PC-9 (cell line): ENCODE results near the gene LRSAM1. TPM values are rescaled to one million over a fixed set of nuclear protein-coding genes. Genes with fewer than 3 reads are reported as not detected.

Experiments used
- Bru-seq: library from RNA; stranded (reverse); fragments of 400-500 nt; gene quantifications from one replicate; lab custom pipeline; 2021; lab: Mats Ljungman, UMichigan
- BruChase-seq, 2 experiments: library from RNA; stranded (reverse); fragments of 400-500 nt; gene quantifications; one replicate each; lab custom pipeline; 2021; lab: Mats Ljungman, UMichigan
- BruUV-seq: library from RNA; stranded (reverse); fragments of 400-500 nt; replicated peaks from 2 replicates; lab custom pipeline; 2021; lab: Mats Ljungman, UMichigan
- CTCF ChIA-PET: fragments of 300-600 bp; sonication (Branson Sonifier 250); formaldehyde crosslinking; loops from one replicate; lab custom pipeline; 2022; ENCODE audit warnings: antibody characterized with exemption; lab: Charles Lee
- POLR2A ChIA-PET: fragments of 300-600 bp; sonication (Branson Sonifier 250); formaldehyde crosslinking; loops from one replicate; lab custom pipeline; 2022; ENCODE audit warnings: antibody characterized with exemption; ENCODE audit not compliant: unreplicated experiment; lab: Charles Lee
- DNase-seq, 2 experiments: peaks; one replicate each; pipeline versions ENCODE4 v3.0.0 to v3.0.0-alpha.2; 2015 to 2022; ENCODE audit warnings: mixed read lengths in 1 of 2
- H2AFZ ChIP-seq: fragments of 200-600 bp; sonication (generic); 2 replicates; pipeline ENCODE4 v1.8.1; 2017; ENCODE audit warnings: antibody characterized with exemption
- H3F3A ChIP-seq: fragments of 200-600 bp; sonication (generic); 2 replicates; pipeline ENCODE4 v1.8.1; 2017; ENCODE audit warnings: antibody characterized with exemption, mild to moderate bottlenecking, low read depth; ENCODE audit not compliant: insufficient read depth
- H3K27ac ChIP-seq: fragments of 200-600 bp; sonication (generic); 2 replicates; pipeline ENCODE4 v1.6.1; 2016; ENCODE audit warnings: mixed run types
- H3K27me3 ChIP-seq: fragments of 200-600 bp; sonication (generic); 2 replicates; pipeline ENCODE4 v1.6.1; 2016; ENCODE audit warnings: low read depth, mixed run types; ENCODE audit not compliant: insufficient read depth
- H3K36me3 ChIP-seq: fragments of 200-600 bp; sonication (generic); 2 replicates; pipeline ENCODE4 v1.6.1; 2016; ENCODE audit warnings: low read depth, mixed run types
- H3K4me1 ChIP-seq: fragments of 200-600 bp; sonication (generic); replicated peaks from 2 replicates; pipeline ENCODE4 v1.6.1; 2016; ENCODE audit warnings: mixed run types; ENCODE audit not compliant: insufficient read depth
- H3K4me2 ChIP-seq: fragments of 200-600 bp; sonication (generic); 2 replicates; pipeline ENCODE4 v1.6.1; 2017; ENCODE audit warnings: mixed run types
- H3K4me3 ChIP-seq: fragments of 200-600 bp; sonication (generic); 2 replicates; pipeline ENCODE4 v1.6.1; 2016; ENCODE audit warnings: mixed run types
- H3K79me2 ChIP-seq: fragments of 200-600 bp; sonication (generic); 2 replicates; pipeline ENCODE4 v1.6.1; 2017; ENCODE audit warnings: low read depth, mixed run types
- H3K9me2 ChIP-seq: fragments of 200-600 bp; sonication (generic); 2 replicates; pipeline ENCODE4 v1.8.1; 2017; ENCODE audit warnings: mild to moderate bottlenecking; ENCODE audit not compliant: insufficient read depth
- H3K9me3 ChIP-seq: fragments of 200-600 bp; sonication (generic); 2 replicates; pipeline ENCODE4 v1.8.1; 2016; ENCODE audit warnings: low read depth; ENCODE audit not compliant: insufficient read depth
- H4K20me1 ChIP-seq: fragments of 200-600 bp; sonication (generic); 2 replicates; pipeline ENCODE4 v1.8.1; 2017; ENCODE audit not compliant: insufficient read depth
- CTCF ChIP-seq: fragments of 200-600 bp; sonication (generic); conservative IDR thresholded peaks from 2 replicates; pipeline ENCODE4 v1.6.1; 2017; ENCODE audit warnings: mixed run types, antibody characterized with exemption, mild to moderate bottlenecking, moderate library complexity
- EZH2 ChIP-seq: fragments of 200-600 bp; sonication (generic); IDR thresholded peaks from 2 replicates; pipeline ENCODE4 v1.8.0; 2017; ENCODE audit warnings: antibody characterized with exemption, low read depth
- intact Hi-C: fragments of 100-400 bp; cut with micrococcal nuclease; formaldehyde crosslinking; loops from one replicate; pipeline ENCODE4 v1.10.0; 2022; ENCODE audit not compliant: unreplicated experiment
- long read RNA-seq: library from polyadenylated mRNA; stranded (forward); transcript quantifications from one replicate; pipeline ENCODE4 v2.0.0, GENCODE V29; 2022
- total RNA-seq: library from RNA; stranded (reverse); gene quantifications from 2 replicates; pipeline ENCODE4 v1.2.3, GENCODE V29; 2021

Gene LRSAM1
- total RNA-seq (44.0 and 63.9 TPM in 2 replicates), Bru-seq, nascent RNA (percentile 69 among the genes with signal in this experiment), BruChase-seq, experiment 1, labeled RNA remaining after a 2-hour chase (percentile 76 among the genes with signal in this experiment), BruChase-seq, experiment 2, labeled RNA remaining after a 6-hour chase (percentile 74 among the genes with signal in this experiment)
- long read RNA-seq, transcript LRSAM1-201 (26 exons, 3,146 nt), result major isoform, 39 of 107 reads
- long read RNA-seq, transcript LRSAM1-202 (25 exons, 3,376 nt), result minor isoform, 25 of 107 reads
- long read RNA-seq, partial matches to known transcripts, result 15 of 107 reads
- long read RNA-seq, other reads (novel, unspliced or antisense), result 28 of 107 reads

- no peak for TF ChIP-seq CTCF
- TF ChIP-seq EZH2, result no peak
- Histone ChIP-seq H3K9me3 (no peaks in the 10 kb centered on the region), H3K4me1 (peaks cover 23% of the 10 kb centered on the region), H2AFZ (peak within 1 kb of the TSS; percentile 88), H3K36me3 (peaks cover 49% of the 10 kb centered on the region), H3K4me3 (peak within 1 kb of the TSS; percentile 99), H4K20me1 (peaks cover 44% of the 10 kb centered on the region), H3F3A (peaks cover 51% of the 10 kb centered on the region), H3K27ac (peak within 1 kb of the TSS; percentile 95), H3K9me2 (no peaks in the 10 kb centered on the region), H3K4me2 (peak within 1 kb of the TSS; percentile 98), H3K27me3 (no peaks in the 10 kb centered on the region), H3K79me2 (peaks cover 46% of the 10 kb centered on the region)
- POLR2A ChIA-PET, result interaction anchor here (0.6 to 1.2 kb wide), 6 partner anchors 27 to 1884 kb away, joined by 3 read pairs; partner anchors contain the start of genes SLC2A8 and ZNF79
- CTCF ChIA-PET, result interaction anchor here (0.7 to 1.5 kb wide), 2 partner anchors 284 to 350 kb away, joined by 3 read pairs; partner anchors contain the start of gene TOR2A
- intact Hi-C loops, result loop anchor here (2.0 to 10.0 kb wide), 3 partner anchors 26 to 506 kb away; partner anchors contain the start of gene ZNF79
- BruUV-seq, result no TSS peak
- peak; percentile 78 to 97 for DNase-seq
Observed at GRCh38 chr9:127450830-127451607, at the start of gene LRSAM1, which contains the start of gene RPL12. Gene LRSAM1, plus strand, starts transcription at chr9:127451510. Its CDS starts 3,018 bp downstream, at chr9:127454528. Gene RPL12, minus strand, starts transcription at chr9:127451406. Its CDS starts 89 bp downstream, at chr9:127451317.

DNA sequence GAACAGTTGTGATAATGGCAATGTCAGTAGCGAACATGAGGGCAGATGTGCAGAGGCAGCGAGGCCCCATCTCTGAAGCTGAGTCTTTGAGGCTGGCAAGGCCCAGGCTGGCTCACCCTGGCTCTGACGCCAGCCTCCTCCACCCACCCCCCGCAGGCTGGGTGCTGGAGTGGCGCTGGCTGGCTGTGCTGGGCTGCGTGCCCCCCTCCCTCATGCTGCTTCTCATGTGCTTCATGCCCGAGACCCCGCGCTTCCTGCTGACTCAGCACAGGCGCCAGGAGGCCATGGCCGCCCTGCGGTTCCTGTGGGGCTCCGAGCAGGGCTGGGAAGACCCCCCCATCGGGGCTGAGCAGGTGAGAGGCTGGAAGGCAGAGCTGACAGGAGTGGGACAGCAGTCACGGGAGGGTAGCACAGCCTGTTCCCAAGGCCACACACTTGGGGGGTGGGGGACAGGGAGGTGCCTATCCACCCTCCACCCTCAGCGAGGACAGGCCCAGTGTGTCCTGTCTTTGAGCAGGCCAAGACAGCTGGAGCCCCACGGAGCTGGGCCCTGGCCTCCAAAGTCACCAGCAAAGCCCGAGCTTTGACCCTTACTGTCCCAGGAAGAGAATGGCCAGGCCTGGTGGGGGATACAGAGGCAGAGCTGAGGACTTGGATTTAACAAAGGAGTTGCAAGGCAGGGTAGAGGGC, 48.8 kb upstream of the LRSAM1 start:
- Histone ChIP-seq H3K4me1 (no peaks in the 10 kb centered on the region), H3K4me3 (no peak overlapping the region), H2AFZ (no peak overlapping the region), H3K79me2 (0 out of 2 replicates have a peak, but pooled peaks cover 6% of the 10 kb centered on the region), H3K9me2 (no peaks in the 10 kb centered on the region), H3K27me3 (no peaks in the 10 kb centered on the region), H3K9me3 (no peaks in the 10 kb centered on the region), H3K36me3 (no peaks in the 10 kb centered on the region), H3F3A (no peaks in the 10 kb centered on the region), H3K27ac (no peak overlapping the region), H3K4me2 (no peak overlapping the region), H4K20me1 (0 out of 2 replicates have a peak, but pooled peaks cover 4% of the 10 kb centered on the region)
- CTCF ChIA-PET, result no interaction called here
- TF ChIP-seq CTCF (no peak), EZH2 (no peak)
- no TSS peak for BruUV-seq
- intact Hi-C loops, result no loop called here
- POLR2A ChIA-PET, result interaction anchor here (0.5 kb wide), 1 partner anchor 9 kb away, joined by 11 read pairs; no protein-coding TSS in a partner anchor
- no peak for DNase-seq
